ENCODE measurements around the gene LGR4. TPM values are rescaled to one million over a fixed set of nuclear protein-coding genes. Genes with fewer than 3 reads are reported as not detected.

Gene LGR4
- total and polyA plus RNA-seq, 2 of the 4 experiments (the other 2 are of a cell fraction), result 2.9 to 6.8 TPM

GRCh38 chr11:27489092-27489491, 16.5 kb upstream of the LGR4 start:
- no peak overlapping the region for H3K23ac ChIP-seq (ENCODE audit: low read depth, low read length)
- no peak overlapping the region for H3K14ac ChIP-seq (replicated peaks; ENCODE audit: low read depth, low read length)
- no peak overlapping the region for H3K27ac ChIP-seq (ENCODE audit: insufficient read depth, low read length)
- POLR2A ChIA-PET (ENCODE audit: unreplicated experiment), result no interaction called here
- peaks cover 1% of the 10 kb centered on the region in 2 experiments; a peak in 2 of 4 replicates for H3K79me1 ChIP-seq (ENCODE audit: low read depth in 1 of 2, low read length in 2 of 2)
- TF ChIP-seq MXI1 (IDR thresholded peaks at IDR 0.05; ENCODE audit: borderline replicate concordance, low read depth, low read length) (no peak), CEBPB (IDR thresholded peaks at IDR 0.05; ENCODE audit: low read depth, low read length) (no peak), BHLHE40 (IDR thresholded peaks at IDR 0.05; ENCODE audit: low read depth, low read length) (no peak), CTCF (conservative IDR thresholded peaks at IDR 0.05; ENCODE audit: low read depth, low read length) (no peak), SMC3 (IDR thresholded peaks at IDR 0.05; ENCODE audit: low read depth, low read length) (no peak), POLR2A (IDR thresholded peaks at IDR 0.05; ENCODE audit: low read depth, low read length) (no peak), FOS (IDR thresholded peaks at IDR 0.05; ENCODE audit: low read depth, low read length) (no peak), CHD1 (IDR thresholded peaks at IDR 0.05; ENCODE audit: low read depth, low read length) (no peak), RAD21 (IDR thresholded peaks at IDR 0.05; ENCODE audit: low read length) (no peak), RCOR1 (IDR thresholded peaks at IDR 0.05; ENCODE audit: insufficient replicate concordance, low read length) (no peak)
- no TSS peak for BruUV-seq (replicated peaks)
- H2AK5ac ChIP-seq (ENCODE audit: low read depth, low read length), result no peak overlapping the region
- no CpG with 5 or more reads among the region's 5 CpGs for WGBS, 2 experiments (ENCODE audit: extremely low coverage in 2 of 2, insufficient read length in 1 of 2)
- H2AK9ac ChIP-seq (replicated peaks; ENCODE audit: low read depth, low read length, poor library complexity), result no peak overlapping the region
- no peak for DNase-seq
- in situ Hi-C loops (cut with MboI; ENCODE audit: low sequenced_read_pairs), result loop anchor here (25.0 kb wide), 1 partner anchor 727 kb away; no protein-coding TSS in a partner anchor
- H3K18ac ChIP-seq (ENCODE audit: low read depth, low read length), result no peak overlapping the region
- H3K4me1 ChIP-seq (ENCODE audit: control insufficient read depth, insufficient read depth, low read length), result no peaks in the 10 kb centered on the region
- H3K4me2 ChIP-seq (ENCODE audit: low read depth, low read length), result no peak overlapping the region
- no peak for ATAC-seq (ENCODE audit: low read depth)
- no peaks in the 10 kb centered on the region; the same call in 1 of the 2 replicates for H3K9me1 ChIP-seq (ENCODE audit: insufficient read depth, low read length)
- no peak overlapping the region for H4K5ac ChIP-seq (ENCODE audit: low read depth, low read length)
- no peaks in the 10 kb centered on the region; the same call in 1 of the 2 replicates for H4K20me1 ChIP-seq (ENCODE audit: insufficient read depth, low read length)
- H3K9ac ChIP-seq (ENCODE audit: low read depth, low read length), result no peak overlapping the region
- H4K8ac ChIP-seq (ENCODE audit: low read depth in 2 of 2, low read length in 2 of 2), result no peak overlapping the region
- peaks cover 10% of the 10 kb centered on the region for H3K36me3 ChIP-seq (ENCODE audit: control insufficient read depth, insufficient read depth, low read length)
- no peak overlapping the region for H3K4ac ChIP-seq (ENCODE audit: low read depth, low read length)
- no peak overlapping the region for H2BK5ac ChIP-seq (ENCODE audit: low read depth, low read length, poor library complexity, severe bottlenecking)
- H2BK120ac ChIP-seq (ENCODE audit: low read depth, low read length), result no peak overlapping the region
- intact Hi-C loops (cut with micrococcal nuclease), result loop anchor here (5.0 to 10.0 kb wide), 2 partner anchors 737 to 1204 kb away; no protein-coding TSS in a partner anchor
- no peak overlapping the region for H2BK15ac ChIP-seq (ENCODE audit: low read depth, low read length)
- no peak overlapping the region for H3K4me3 ChIP-seq (ENCODE audit: insufficient read depth, low read depth, low read length)
- no peak overlapping the region for H2AFZ ChIP-seq (replicated peaks; ENCODE audit: low read length, poor library complexity)
- H3K9me3 ChIP-seq (ENCODE audit: control insufficient read depth, insufficient read depth, low read length), result no peaks in the 10 kb centered on the region
- no peaks in the 10 kb centered on the region for H3K27me3 ChIP-seq (ENCODE audit: control insufficient read depth, insufficient read depth, low read length)
- H4K91ac ChIP-seq (ENCODE audit: insufficient read depth, low read depth, low read length), result no peak overlapping the region
- no peak overlapping the region for H2BK20ac ChIP-seq (ENCODE audit: low read depth, low read length)
- H3K56ac ChIP-seq (ENCODE audit: extremely low read depth, insufficient read depth, low read length), result no peak overlapping the region
- dilution Hi-C loops (cut with HindIII; ENCODE audit: low sequenced_read_pairs, unreplicated experiment), result loop anchor here (25.0 kb wide), 1 partner anchor 302 kb away; no protein-coding TSS in a partner anchor
- CTCF ChIA-PET, result interaction anchor here (0.6 kb wide), 1 partner anchor 386 kb away, joined by 4 read pairs; no protein-coding TSS in a partner anchor

All from IMR-90 (cell line).